Mesenteric fat pad (tissue), 1 donor: Measurements from ENCODE around the gene SEC63. TPM values are rescaled to one million over a fixed set of nuclear protein-coding genes. Genes with fewer than 3 reads are reported as not detected.
"Not testable (repeated sequence)": the region's sequence is repeated elsewhere in the genome, so short reads cannot be mapped to it uniquely, and the experiment has no call there.

Experiments used
- DNase-seq: peaks from one replicate; pipeline ENCODE4 v3.0.0-alpha.2; 2020; ENCODE audit warnings: low spot score
- long read RNA-seq: library from polyadenylated mRNA; unstranded; transcript quantifications from one replicate; pipeline ENCODE4 v2.0.0, GENCODE V29; 2020
- total RNA-seq: library from RNA; stranded (reverse); fragmentation: NEBNext Ultra II Directional; extraction: Animal tissue kit (Norgen Biotek cat#: 25700); gene quantifications from one replicate; pipeline ENCODE4 v1.2.1, GENCODE V29; 2021
- donor health status: DM: yes; HTN: yes; CAD: no.

The SEC63 gene
- total RNA-seq = 126 TPM
- long read RNA-seq, full-length matches to known transcripts = 3 of 181 reads
- long read RNA-seq, partial matches to known transcripts = 152 of 181 reads
- long read RNA-seq, other reads (novel, unspliced or antisense) = 26 of 181 reads

GRCh38 chr6:107957909-107958688 is at the start of gene SEC63:
Gene SEC63 (minus strand): TSS chr6:107958208. CDS start chr6:107958009, 199 bp downstream.
- peak; percentile 99 for DNase-seq

GRCh38 chr6:108005961-108006360 is 48.0 kb upstream of the SEC63 start:
- DNase-seq = no peak

GRCh38 chr6:108004861-108005260 is 46.9 kb upstream of the SEC63 start:
- no peak for DNase-seq

GRCh38 chr6:108002365-108003221 is 44.6 kb upstream of the SEC63 start:
- DNase-seq = no peak

- DNase-seq = no peak
These were observed 43.8 kb upstream of the SEC63 start for GRCh38 chr6:108001696-108002231.

- not testable (repeated sequence) for DNase-seq
These were observed 42.3 kb upstream of the SEC63 start for GRCh38 chr6:108000259-108000658.

- DNase-seq = no peak
These were observed 41.3 kb upstream of the SEC63 start for GRCh38 chr6:107999341-107999740.

GRCh38 chr6:107991772-107992550 is 34.0 kb upstream of the SEC63 start:
- no peak for DNase-seq

- no peak for DNase-seq
These were observed 33.1 kb upstream of the SEC63 start for GRCh38 chr6:107991061-107991460.

GRCh38 chr6:107990587-107990986 is 32.6 kb upstream of the SEC63 start:
- not testable (repeated sequence) for DNase-seq

- no peak for DNase-seq
These were observed 31.4 kb upstream of the SEC63 start for GRCh38 chr6:107989166-107990094.

- DNase-seq = no peak
These were observed 30.6 kb upstream of the SEC63 start for GRCh38 chr6:107988570-107988969.

- DNase-seq = no peak
These were observed 29.8 kb upstream of the SEC63 start for GRCh38 chr6:107987805-107988204.

- no peak for DNase-seq
These were observed 27.7 kb upstream of the SEC63 start for GRCh38 chr6:107985701-107986100.

- no peak for DNase-seq
These were observed 25.8 kb upstream of the SEC63 start for GRCh38 chr6:107983811-107984210.

- no peak for DNase-seq
These were observed 24.5 kb upstream of the SEC63 start for GRCh38 chr6:107982486-107982885.

GRCh38 chr6:107981695-107982094 is 23.7 kb upstream of the SEC63 start:
- no peak for DNase-seq

- no peak for DNase-seq
These were observed 19.3 kb upstream of the SEC63 start for GRCh38 chr6:107977283-107977682.

GRCh38 chr6:107976155-107976783 is 18.3 kb upstream of the SEC63 start:
- no peak for DNase-seq
